ENCODE data around the gene ALG12. TPM values are rescaled to one million over a fixed set of nuclear protein-coding genes. Genes with fewer than 3 reads are reported as not detected.

Gene ALG12
- total RNA-seq, 2 experiments from 2014 or later: 11.4 to 11.7 TPM

GRCh38 chr22:49953680-49954344 lies 35.6 kb upstream of the ALG12 start:
- POLR2A ChIA-PET: no interaction called here

GRCh38 chr22:49953027-49953679 lies 34.9 kb upstream of the ALG12 start:
- no peak overlapping the region for H3K27ac ChIP-seq (ENCODE audit: low read depth, low read length, poor library complexity, severe bottlenecking)
- CTCF ChIA-PET (ENCODE audit: unreplicated experiment): no interaction called here
- intact Hi-C loops (cut with micrococcal nuclease; ENCODE audit: unreplicated experiment): no loop called here
- BruUV-seq (replicated peaks): no TSS peak
- H3K9me3 ChIP-seq (ENCODE audit: low read length): no peaks in the 10 kb centered on the region
- no peak overlapping the region for H3K4me2 ChIP-seq (ENCODE audit: low read length)
- peaks cover 4% of the 10 kb centered on the region for H3K4me1 ChIP-seq (ENCODE audit: insufficient read depth, low read length, poor library complexity, severe bottlenecking)
- no peak overlapping the region for H3K4me3 ChIP-seq (ENCODE audit: low read depth, low read length, poor library complexity, severe bottlenecking)
- no peaks in the 10 kb centered on the region for H4K20me1 ChIP-seq (ENCODE audit: insufficient read depth, low read length)
- TF ChIP-seq EZH2phosphoT487 (IDR thresholded peaks at IDR 0.05; ENCODE audit: borderline replicate concordance, low read depth, low read length) (no peak), CTCF (conservative IDR thresholded peaks at IDR 0.05; ENCODE audit: low read length) (no peak)
- H3K9me2 ChIP-seq (ENCODE audit: insufficient read depth, low read length): no peaks in the 10 kb centered on the region
- no peak for DNase-seq (ENCODE audit: low spot score)
- no peak overlapping the region for H2AFZ ChIP-seq (ENCODE audit: low read length)
- no peaks in the 10 kb centered on the region for H3K36me3 ChIP-seq (ENCODE audit: insufficient read depth, low read length)
- POLR2A ChIA-PET: no interaction called here
- no peaks in the 10 kb centered on the region for H3K79me2 ChIP-seq (ENCODE audit: insufficient read depth, low read depth, low read length)

More at GRCh38 chr22:49953680-49954344, 35.6 kb upstream of the ALG12 start:
- H3K4me3 ChIP-seq (ENCODE audit: low read depth, low read length, poor library complexity, severe bottlenecking): no peak overlapping the region
- peaks cover 1% of the 10 kb centered on the region for H3K4me1 ChIP-seq (ENCODE audit: insufficient read depth, low read length, poor library complexity, severe bottlenecking)
- no peaks in the 10 kb centered on the region for H4K20me1 ChIP-seq (ENCODE audit: insufficient read depth, low read length)
- no peak overlapping the region for H2AFZ ChIP-seq (ENCODE audit: low read length)
- H3K9me3 ChIP-seq (ENCODE audit: low read length): no peaks in the 10 kb centered on the region
- H3K27ac ChIP-seq (ENCODE audit: low read depth, low read length, poor library complexity, severe bottlenecking): no peak overlapping the region
- no peaks in the 10 kb centered on the region for H3K36me3 ChIP-seq (ENCODE audit: insufficient read depth, low read length)
- intact Hi-C loops (cut with micrococcal nuclease; ENCODE audit: unreplicated experiment): no loop called here
- TF ChIP-seq EZH2phosphoT487 (IDR thresholded peaks at IDR 0.05; ENCODE audit: borderline replicate concordance, low read depth, low read length): no peak
- TF ChIP-seq CTCF (conservative IDR thresholded peaks at IDR 0.05; ENCODE audit: low read length): no peak
- no TSS peak for BruUV-seq (replicated peaks)
- CTCF ChIA-PET (ENCODE audit: unreplicated experiment): no interaction called here
- no peak for DNase-seq (ENCODE audit: low spot score)
- H3K4me2 ChIP-seq (ENCODE audit: low read length): no peak overlapping the region
- no peaks in the 10 kb centered on the region for H3K79me2 ChIP-seq (ENCODE audit: insufficient read depth, low read depth, low read length)
- no peaks in the 10 kb centered on the region for H3K9me2 ChIP-seq (ENCODE audit: insufficient read depth, low read length)

All from OCI-LY7 (cell line).